ENCODE measurements around the gene PPIF.

The PPIF gene

DNA sequence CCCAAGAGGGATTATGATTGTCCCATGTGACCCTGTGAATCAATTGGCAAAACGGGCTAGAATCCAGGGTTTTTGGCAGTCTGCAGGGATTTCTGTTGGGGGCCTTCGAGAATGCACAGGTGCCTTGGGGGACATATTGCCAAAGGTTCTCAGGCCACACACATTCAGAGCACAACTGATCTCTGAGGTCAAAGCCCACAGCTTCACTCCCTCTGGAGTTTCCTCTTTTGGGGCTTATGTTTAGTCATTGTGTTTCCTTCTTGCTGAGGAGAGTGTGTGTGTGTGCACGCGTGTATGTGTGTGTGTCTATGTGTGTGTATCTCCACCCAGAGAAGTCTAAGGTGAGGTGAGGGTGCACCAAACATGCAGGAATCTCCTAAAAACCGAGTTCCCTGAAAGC lies 8.8 kb downstream of the PPIF start:
- TF ChIP-seq, protein P1, sequence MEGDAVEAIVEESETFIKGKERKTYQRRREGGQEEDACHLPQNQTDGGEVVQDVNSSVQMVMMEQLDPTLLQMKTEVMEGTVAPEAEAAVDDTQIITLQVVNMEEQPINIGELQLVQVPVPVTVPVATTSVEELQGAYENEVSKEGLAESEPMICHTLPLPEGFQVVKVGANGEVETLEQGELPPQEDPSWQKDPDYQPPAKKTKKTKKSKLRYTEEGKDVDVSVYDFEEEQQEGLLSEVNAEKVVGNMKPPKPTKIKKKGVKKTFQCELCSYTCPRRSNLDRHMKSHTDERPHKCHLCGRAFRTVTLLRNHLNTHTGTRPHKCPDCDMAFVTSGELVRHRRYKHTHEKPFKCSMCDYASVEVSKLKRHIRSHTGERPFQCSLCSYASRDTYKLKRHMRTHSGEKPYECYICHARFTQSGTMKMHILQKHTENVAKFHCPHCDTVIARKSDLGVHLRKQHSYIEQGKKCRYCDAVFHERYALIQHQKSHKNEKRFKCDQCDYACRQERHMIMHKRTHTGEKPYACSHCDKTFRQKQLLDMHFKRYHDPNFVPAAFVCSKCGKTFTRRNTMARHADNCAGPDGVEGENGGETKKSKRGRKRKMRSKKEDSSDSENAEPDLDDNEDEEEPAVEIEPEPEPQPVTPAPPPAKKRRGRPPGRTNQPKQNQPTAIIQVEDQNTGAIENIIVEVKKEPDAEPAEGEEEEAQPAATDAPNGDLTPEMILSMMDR (IDR thresholded peaks at IDR 0.05; ENCODE audit: low read depth, low read length, missing control alignments), result no peak
- no peak for DNase-seq (ENCODE audit: low read depth)
- in situ Hi-C loops (cut with HindIII; ENCODE audit: low sequenced_read_pairs), result loop anchor here (25.0 kb wide), 1 partner anchor 556 kb away; no protein-coding TSS in a partner anchor
- no peak overlapping the region for H3K4me3 ChIP-seq (ENCODE audit: low read depth, low read length)

DNA sequence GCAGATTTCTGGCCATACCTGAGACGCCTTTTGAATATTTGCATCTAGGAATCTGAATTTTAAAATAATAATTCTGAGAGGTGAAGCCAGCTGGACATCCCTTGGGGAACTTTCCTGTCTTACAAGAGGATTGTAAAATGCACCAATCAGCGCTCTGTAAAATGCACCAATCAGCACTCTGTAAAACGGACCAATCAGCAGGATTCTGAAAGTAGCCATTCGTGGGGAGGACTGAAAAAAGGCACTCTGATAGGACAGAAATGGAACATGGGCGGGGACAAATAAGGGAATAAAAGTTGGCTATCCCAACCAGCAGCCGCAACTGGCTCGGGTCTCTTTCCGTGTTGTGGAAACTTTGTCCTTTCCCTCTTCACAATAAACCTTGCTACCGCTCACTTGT lies 9.9 kb downstream of the PPIF start:
- no peak for DNase-seq (ENCODE audit: low read depth)
- TF ChIP-seq, protein P1 (IDR thresholded peaks at IDR 0.05; ENCODE audit: low read depth, low read length, missing control alignments), result no peak
- H3K4me3 ChIP-seq (ENCODE audit: low read depth, low read length), result no peak overlapping the region
- in situ Hi-C loops (cut with HindIII; ENCODE audit: low sequenced_read_pairs), result loop anchor here (25.0 kb wide), 1 partner anchor 555 kb away; no protein-coding TSS in a partner anchor

GRCh38 chr10:79358811-79359210 lies 11.5 kb downstream of the PPIF start:
- no peak overlapping the region for H3K4me3 ChIP-seq (ENCODE audit: low read depth, low read length)
- DNase-seq (ENCODE audit: low read depth), result no peak
- TF ChIP-seq, protein P1 (IDR thresholded peaks at IDR 0.05; ENCODE audit: low read depth, low read length, missing control alignments), result no peak
- in situ Hi-C loops (cut with HindIII; ENCODE audit: low sequenced_read_pairs), result loop anchor here (25.0 kb wide), 1 partner anchor 553 kb away; no protein-coding TSS in a partner anchor

GRCh38 chr10:79359816-79360498 lies 12.7 kb downstream of the PPIF start:
- DNase-seq (ENCODE audit: low read depth), result no peak
- in situ Hi-C loops (cut with HindIII; ENCODE audit: low sequenced_read_pairs), result loop anchor here (25.0 kb wide), 1 partner anchor 552 kb away; no protein-coding TSS in a partner anchor
- H3K4me3 ChIP-seq (ENCODE audit: low read depth, low read length), result no peak overlapping the region

DNA sequence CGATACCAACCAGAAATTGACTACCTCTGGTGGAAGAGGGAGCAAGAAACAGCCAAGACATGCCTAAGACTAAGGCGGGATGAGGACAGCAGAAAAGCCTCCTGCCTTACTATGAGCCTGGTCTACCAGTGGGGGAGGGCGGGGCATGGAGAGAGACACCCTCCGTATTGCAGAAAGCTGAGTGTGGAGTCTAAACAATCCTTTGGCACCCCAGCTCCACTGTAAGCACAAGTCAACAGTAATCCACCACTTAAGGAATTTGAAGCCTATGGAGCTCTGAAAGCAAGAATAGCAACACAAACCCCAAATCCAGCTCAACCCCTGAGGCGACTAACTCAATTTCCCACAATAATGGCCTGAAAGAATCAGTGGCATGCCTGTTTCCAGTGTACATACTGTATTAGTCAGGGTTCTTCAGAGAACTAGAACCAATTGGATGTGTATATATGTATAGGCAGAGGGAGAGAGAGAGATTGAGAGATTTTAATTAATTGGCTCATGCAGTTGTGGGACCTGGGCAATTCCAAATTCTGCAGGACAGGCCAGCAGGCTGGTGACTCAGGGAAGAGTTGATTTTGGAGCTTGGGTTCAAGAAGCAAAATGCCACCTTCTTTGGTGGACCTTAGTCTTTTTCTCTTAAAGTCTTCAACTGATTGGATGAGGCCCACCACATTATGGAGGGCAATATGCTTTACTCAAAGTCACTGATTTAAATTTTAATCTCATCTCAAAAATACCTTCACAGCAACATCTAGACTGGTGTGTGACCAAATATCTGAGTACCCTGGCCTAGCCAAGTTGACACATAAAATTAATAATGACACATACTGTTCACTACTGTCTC lies 13.5 kb downstream of the PPIF start:
- no peak overlapping the region for H3K4me3 ChIP-seq (ENCODE audit: low read depth, low read length)
- no peak for DNase-seq (ENCODE audit: low read depth)
- in situ Hi-C loops (cut with HindIII; ENCODE audit: low sequenced_read_pairs), result loop anchor here (25.0 kb wide), 1 partner anchor 552 kb away; no protein-coding TSS in a partner anchor
- TF ChIP-seq, protein P1 (IDR thresholded peaks at IDR 0.05; ENCODE audit: low read depth, low read length, missing control alignments), result no peak

More at GRCh38 chr10:79359816-79360498, 12.7 kb downstream of the PPIF start:
- TF ChIP-seq, protein P1 (IDR thresholded peaks at IDR 0.05; ENCODE audit: low read depth, low read length, missing control alignments), result no peak

- in situ Hi-C loops (cut with HindIII; ENCODE audit: low sequenced_read_pairs), result loop anchor here (25.0 kb wide), 1 partner anchor 550 kb away; no protein-coding TSS in a partner anchor
- TF ChIP-seq, protein P1 (IDR thresholded peaks at IDR 0.05; ENCODE audit: low read depth, low read length, missing control alignments), result no peak
- H3K4me3 ChIP-seq (ENCODE audit: low read depth, low read length), result no peak overlapping the region
- DNase-seq (ENCODE audit: low read depth), result no peak
Observed at GRCh38 chr10:79361726-79362397, 14.6 kb downstream of the PPIF start.

Measured in astrocyte of the cerebellum (primary cell).